Liver (tissue), 9 donors: Measurements from ENCODE around the gene R3HDML. TPM values are rescaled to one million over a fixed set of nuclear protein-coding genes. Genes with fewer than 3 reads are reported as not detected.

Experiments
- DNase-seq: peaks from one replicate; pipeline ENCODE4 v3.0.0-alpha.2; 2017; ENCODE audit warnings: low spot score
- H3K27ac ChIP-seq, 2 donors: one replicate each; pipeline ENCODE4 v1.7.0; 2013; ENCODE audit warnings: inconsistent platforms in 2 of 2, low read length in 2 of 2, control low read depth in 1 of 2, low read depth in 1 of 2, mild to moderate bottlenecking in 1 of 2
- H3K27me3 ChIP-seq, 4 donors: one replicate each; pipeline versions ENCODE4 v1.6.1 to v1.7.0; 2013; ENCODE audit warnings: low read length in 3 of 4, inconsistent platforms in 1 of 4, mild to moderate bottlenecking in 1 of 4, moderate library complexity in 1 of 4; ENCODE audit not compliant: control insufficient read depth in 4 of 4, insufficient read depth in 4 of 4
- H3K36me3 ChIP-seq, 4 donors: one replicate each; pipeline versions ENCODE4 v1.6.1 to v1.7.0; 2013; ENCODE audit warnings: low read length in 3 of 4, mild to moderate bottlenecking in 3 of 4, low read depth in 1 of 4, moderate library complexity in 1 of 4; ENCODE audit not compliant: control insufficient read depth in 4 of 4, insufficient read depth in 3 of 4
- H3K4me1 ChIP-seq, 4 donors: one replicate each; pipeline versions ENCODE4 v1.6.1 to v1.7.0; 2013; ENCODE audit warnings: low read length in 3 of 4, mild to moderate bottlenecking in 3 of 4, moderate library complexity in 1 of 4; ENCODE audit not compliant: control insufficient read depth in 4 of 4, insufficient read depth in 4 of 4
- H3K4me3 ChIP-seq, 3 donors: one replicate each; pipeline versions ENCODE4 v1.6.1 to v1.7.0; 2013; ENCODE audit warnings: low read length in 3 of 3, control low read depth in 1 of 3, low read depth in 1 of 3, mild to moderate bottlenecking in 1 of 3
- H3K9ac ChIP-seq, 2 donors: one replicate each; pipeline ENCODE4 v1.7.0; 2013; ENCODE audit warnings: low read length in 2 of 2, mild to moderate bottlenecking in 2 of 2, moderate library complexity in 2 of 2, control low read depth in 1 of 2, low read depth in 1 of 2
- H3K9me3 ChIP-seq, 4 donors: one replicate each; pipeline versions ENCODE4 v1.6.1 to v1.7.0; 2013; ENCODE audit warnings: low read length in 3 of 4; ENCODE audit not compliant: control insufficient read depth in 4 of 4
- ATF3 ChIP-seq: IDR thresholded peaks from 2 replicates; pipeline ENCODE4 v1.6.1; 2016; ENCODE audit warnings: antibody characterized with exemption
- CTCF ChIP-seq: fragments of 150-350 bp; IDR thresholded peaks from 2 replicates; pipeline ENCODE4 v1.5.1; 2017; ENCODE audit warnings: improper control_type of control experiment, low read depth, low read length; ENCODE audit not compliant: missing input control
- EGR1 ChIP-seq, 2 donors: IDR thresholded peaks; 2 replicates each; pipeline ENCODE4 v1.6.1; 2016 to 2018; ENCODE audit warnings: antibody characterized with exemption in 2 of 2, low read depth in 2 of 2
- FOXA1 ChIP-seq: IDR thresholded peaks from 2 replicates; pipeline ENCODE4 v1.6.1; 2016; ENCODE audit warnings: antibody characterized with exemption
- FOXA2 ChIP-seq: IDR thresholded peaks from 2 replicates; pipeline ENCODE4 v1.6.1; 2016; ENCODE audit warnings: antibody characterized with exemption
- GABPA ChIP-seq, 2 donors: IDR thresholded peaks in 1 of 2; conservative IDR thresholded peaks in 1 of 2; 2 replicates each; pipeline ENCODE4 v1.6.1; 2016; ENCODE audit warnings: antibody characterized with exemption in 2 of 2, mild to moderate bottlenecking in 1 of 2, moderate library complexity in 1 of 2
- HNF4A ChIP-seq, 2 donors: conservative IDR thresholded peaks; 2 replicates each; pipeline ENCODE4 v1.6.1; 2016; ENCODE audit warnings: antibody characterized with exemption in 2 of 2, mild to moderate bottlenecking in 2 of 2
- JUND ChIP-seq, 2 donors: IDR thresholded peaks; 2 replicates each; pipeline ENCODE4 v1.6.1; 2016; ENCODE audit warnings: antibody characterized with exemption in 2 of 2
- MAX ChIP-seq: IDR thresholded peaks from 2 replicates; pipeline ENCODE4 v1.6.1; 2016; ENCODE audit warnings: antibody characterized with exemption
- NR2F2 ChIP-seq: IDR thresholded peaks from 2 replicates; pipeline ENCODE4 v1.6.1; 2016; ENCODE audit warnings: antibody characterized with exemption
- RAD21 ChIP-seq, 2 donors: IDR thresholded peaks; 2 replicates each; pipeline ENCODE4 v1.6.1; 2016; ENCODE audit warnings: antibody characterized with exemption in 2 of 2, mild to moderate bottlenecking in 2 of 2
- SP1 ChIP-seq: IDR thresholded peaks from 2 replicates; pipeline ENCODE4 v1.6.1; 2018; ENCODE audit warnings: antibody characterized with exemption, mild to moderate bottlenecking
- TAF1 ChIP-seq: conservative IDR thresholded peaks from 2 replicates; pipeline ENCODE4 v1.6.1; 2016; ENCODE audit warnings: antibody characterized with exemption, mild to moderate bottlenecking
- WGBS: extraction: QIAGEN DNeasy Blood & Tissue Kit; methylation state at CpG from one replicate; pipeline ENCODE4 v1.1.7; 2013; 5-methylcytosine and 5-hydroxymethylcytosine counted together
- polyA plus RNA-seq, 2 donors: library from polyadenylated mRNA; stranded (reverse) in 1 of 2; unstranded in 1 of 2; fragments of 200-250 nt in 1 of 2; fragments of >200 nt in 1 of 2; fragmentation: Nextera tagmentation in 1 of 2; extraction: Ambion mirVana in 1 of 2; gene quantifications; one replicate each; pipeline versions ENCODE4 v1.2.1 to v1.2.3, GENCODE V29; 2013 to 2015
- total RNA-seq, 2 donors: library from RNA; depleted of rRNA; stranded (reverse); fragments of >200 nt; gene quantifications; one replicate each; pipeline ENCODE4 v1.2.3, GENCODE V29; 2014
- TF ChIP-seq, protein P1 (sequence below): IDR thresholded peaks from 2 replicates; pipeline ENCODE4 v1.6.1; 2016; ENCODE audit warnings: antibody characterized with exemption, mild to moderate bottlenecking
- donor health status: healthy.
- donor health status: healthy.
- donor health status: healthy.
- donor health status: healthy.
- donor health status: healthy.

The R3HDML gene
- total and polyA plus RNA-seq, 4 donors = not detected

DNA sequence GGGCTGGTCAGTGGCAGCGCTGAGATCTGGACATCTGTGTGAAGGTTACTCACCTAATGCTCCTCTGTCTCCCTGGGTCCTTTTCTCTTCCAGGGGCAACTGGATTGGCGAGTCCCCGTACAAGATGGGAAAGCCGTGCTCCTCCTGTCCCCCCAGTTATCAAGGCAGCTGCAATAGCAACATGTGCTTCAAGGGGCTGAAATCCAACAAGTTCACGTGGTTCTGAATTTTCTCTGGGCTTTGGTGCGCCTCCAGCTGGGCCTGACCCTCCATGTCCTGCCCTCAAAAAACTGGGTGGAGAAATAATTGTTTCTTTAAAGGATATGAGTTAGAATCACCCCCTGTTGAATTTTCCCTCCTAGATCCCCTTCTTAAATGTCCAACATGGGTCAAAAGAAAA lies 13.7 kb downstream of the R3HDML start:
- Histone ChIP-seq H3K9me3 (no peaks in the 10 kb centered on the region), H3K9ac (no peak overlapping the region), H3K4me3 (no peak overlapping the region), H3K27me3 (no peaks in the 10 kb centered on the region), H3K27ac (no peak overlapping the region), H3K4me1 (peaks cover 0 to 8% (median 6%) of the 10 kb centered on the region in 4 donors), H3K36me3 (no peaks in the 10 kb centered on the region)
- no peak for DNase-seq
- no peak for TF ChIP-seq ATF3
- TF ChIP-seq, protein P1, sequence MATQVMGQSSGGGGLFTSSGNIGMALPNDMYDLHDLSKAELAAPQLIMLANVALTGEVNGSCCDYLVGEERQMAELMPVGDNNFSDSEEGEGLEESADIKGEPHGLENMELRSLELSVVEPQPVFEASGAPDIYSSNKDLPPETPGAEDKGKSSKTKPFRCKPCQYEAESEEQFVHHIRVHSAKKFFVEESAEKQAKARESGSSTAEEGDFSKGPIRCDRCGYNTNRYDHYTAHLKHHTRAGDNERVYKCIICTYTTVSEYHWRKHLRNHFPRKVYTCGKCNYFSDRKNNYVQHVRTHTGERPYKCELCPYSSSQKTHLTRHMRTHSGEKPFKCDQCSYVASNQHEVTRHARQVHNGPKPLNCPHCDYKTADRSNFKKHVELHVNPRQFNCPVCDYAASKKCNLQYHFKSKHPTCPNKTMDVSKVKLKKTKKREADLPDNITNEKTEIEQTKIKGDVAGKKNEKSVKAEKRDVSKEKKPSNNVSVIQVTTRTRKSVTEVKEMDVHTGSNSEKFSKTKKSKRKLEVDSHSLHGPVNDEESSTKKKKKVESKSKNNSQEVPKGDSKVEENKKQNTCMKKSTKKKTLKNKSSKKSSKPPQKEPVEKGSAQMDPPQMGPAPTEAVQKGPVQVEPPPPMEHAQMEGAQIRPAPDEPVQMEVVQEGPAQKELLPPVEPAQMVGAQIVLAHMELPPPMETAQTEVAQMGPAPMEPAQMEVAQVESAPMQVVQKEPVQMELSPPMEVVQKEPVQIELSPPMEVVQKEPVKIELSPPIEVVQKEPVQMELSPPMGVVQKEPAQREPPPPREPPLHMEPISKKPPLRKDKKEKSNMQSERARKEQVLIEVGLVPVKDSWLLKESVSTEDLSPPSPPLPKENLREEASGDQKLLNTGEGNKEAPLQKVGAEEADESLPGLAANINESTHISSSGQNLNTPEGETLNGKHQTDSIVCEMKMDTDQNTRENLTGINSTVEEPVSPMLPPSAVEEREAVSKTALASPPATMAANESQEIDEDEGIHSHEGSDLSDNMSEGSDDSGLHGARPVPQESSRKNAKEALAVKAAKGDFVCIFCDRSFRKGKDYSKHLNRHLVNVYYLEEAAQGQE = no peak
- no peak for TF ChIP-seq RAD21 (IDR thresholded peaks at IDR 0.05)
- TF ChIP-seq NR2F2 = no peak
- no peak for TF ChIP-seq FOXA2
- 87% methylated on average over 6 of the region's 6 CpGs for WGBS

DNA sequence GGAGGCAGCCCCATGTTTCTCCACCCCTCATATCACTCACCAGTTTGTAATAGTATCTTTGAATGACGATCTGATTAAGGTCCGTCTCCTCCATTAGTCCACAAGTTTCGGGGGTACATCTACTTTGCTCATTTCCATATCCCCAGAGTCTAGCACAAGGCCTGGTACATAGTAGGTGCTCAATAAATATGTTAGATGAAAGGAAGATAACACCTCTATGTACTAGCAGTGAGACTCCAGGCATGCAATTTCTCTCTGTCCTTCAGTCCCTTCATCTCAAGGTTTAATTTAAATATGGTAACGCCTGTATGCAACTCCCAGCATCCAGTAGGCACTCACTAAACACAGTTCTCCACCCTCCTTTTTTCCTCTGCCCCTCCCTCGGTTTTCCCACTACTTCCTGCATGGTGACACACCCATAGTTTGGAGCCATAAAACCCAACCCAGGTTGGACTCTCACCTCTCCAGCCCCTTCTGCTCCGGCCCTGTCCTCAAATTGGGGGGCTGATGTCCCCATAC lies 18.2 kb downstream of the R3HDML start:
- Histone ChIP-seq H3K27ac (peak overlapping the region; percentile 28 to 74), H3K36me3 (peaks cover 0 to 6% (median 4%) of the 10 kb centered on the region in 4 donors), H3K9ac (no peak overlapping the region), H3K27me3 (no peaks in the 10 kb centered on the region), H3K4me3 (peak overlapping the region in 2 of 3 donors; percentile 56 to 69), H3K9me3 (no peaks in the 10 kb centered on the region), H3K4me1 (peaks cover 0 to 35% (median 24%) of the 10 kb centered on the region in 4 donors)
- TF ChIP-seq FOXA2 = no peak
- no peak for TF ChIP-seq GABPA (IDR thresholded peaks at IDR 0.05 in 1 of 2, conservative IDR thresholded peaks at IDR 0.05 in 1 of 2)
- no peak for TF ChIP-seq FOXA1
- TF ChIP-seq JUND (IDR thresholded peaks at IDR 0.05) = peak in 1 of 2 donors; percentile 59
- TF ChIP-seq HNF4A (conservative IDR thresholded peaks at IDR 0.05) = peak in 1 of 2 donors; percentile 24
- TF ChIP-seq ATF3 = no peak
- 44% methylated on average over 6 of the region's 6 CpGs for WGBS
- no peak for DNase-seq

- WGBS = 32% methylated on average over 40 of the region's 40 CpGs
- H3K27me3 ChIP-seq = no peaks in the 10 kb centered on the region
- H3K27ac ChIP-seq = peak within 1 kb of the TSS; percentile 28 to 74
- peak within 1 kb of the TSS; percentile 55 to 69 (median 56) for H3K4me3 ChIP-seq
- H3K4me1 ChIP-seq = peaks cover 0 to 35% (median 24%) of the 10 kb centered on the region in 4 donors
- DNase-seq = peak; percentile 57
- H3K36me3 ChIP-seq = peaks cover 0 to 13% (median 10%) of the 10 kb centered on the region in 4 donors
- no peaks in the 10 kb centered on the region for H3K9me3 ChIP-seq
- H3K9ac ChIP-seq = peak within 1 kb of the TSS in 1 of 2 donors; percentile 74
- TF ChIP-seq GABPA (IDR thresholded peaks at IDR 0.05 in 1 of 2, conservative IDR thresholded peaks at IDR 0.05 in 1 of 2) (no peak), TAF1 (peak; percentile 57), JUND (IDR thresholded peaks at IDR 0.05) (no peak), MAX (peak; percentile 40), SP1 (no peak), FOXA1 (no peak), HNF4A (conservative IDR thresholded peaks at IDR 0.05) (peak in 1 of 2 donors; percentile 48), CTCF (peak; percentile 0), EGR1 (IDR thresholded peaks at IDR 0.05; ENCODE audit: low read depth in 2 of 2) (peak in 1 of 2 donors; percentile 39), RAD21 (IDR thresholded peaks at IDR 0.05) (no peak)
- TF ChIP-seq, protein P1 = peak; percentile 40
Measured at GRCh38 chr20:44355498-44356352, 18.9 kb downstream of the R3HDML start, which contains the start of gene HNF4A. Gene HNF4A (plus strand): TSS chr20:44355699. CDS start chr20:44355805, 106 bp downstream.
